Measurements from ENCODE around the gene ARHGEF5. TPM values are rescaled to one million over a fixed set of nuclear protein-coding genes. Genes with fewer than 3 reads are reported as not detected.

Gene ARHGEF5
- total RNA-seq, 1 experiment from 2014 or later, result 44.2 TPM

DNA sequence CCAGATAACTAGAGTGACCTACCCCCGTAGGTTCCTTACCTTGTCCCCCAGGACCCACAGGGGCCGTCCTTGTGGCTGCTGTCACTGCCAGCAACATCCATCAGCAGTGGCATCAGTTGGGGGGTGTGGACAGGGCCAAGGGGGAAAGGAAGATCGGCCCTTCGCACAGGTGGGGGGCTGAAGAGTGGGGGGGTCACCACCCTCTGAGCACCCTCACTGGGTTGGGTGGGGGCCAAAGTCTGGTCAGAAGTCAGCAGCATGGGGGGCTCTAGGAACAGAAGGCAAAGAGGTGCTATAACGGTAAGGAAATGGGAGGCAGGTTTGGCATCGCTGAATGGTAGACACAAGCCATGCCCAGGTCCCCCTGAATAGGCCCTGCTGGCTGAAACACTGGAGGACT is 43.7 kb downstream of the ARHGEF5 start:
- H3K36me3 ChIP-seq (ENCODE audit: control insufficient read depth in 1 of 2, insufficient read depth in 2 of 2, low read length in 2 of 2), result no peaks in the 10 kb centered on the region
- H2AFZ ChIP-seq (ENCODE audit: low read depth, low read length, poor library complexity, severe bottlenecking), result no peak overlapping the region
- ATAC-seq (no peak), DNase-seq (ENCODE audit: low read depth, low spot score) (no peak)
- no TSS peak for BruUV-seq (replicated peaks)
- no peaks in the 10 kb centered on the region for H3K9me2 ChIP-seq (ENCODE audit: insufficient read depth)
- no peak overlapping the region for H3K4me2 ChIP-seq (ENCODE audit: low read length)
- H4K20me1 ChIP-seq (ENCODE audit: insufficient read depth), result no peaks in the 10 kb centered on the region
- RAD21 ChIA-PET (ENCODE audit: low non-redundant PET in 1 of 2, low total read pairs in 2 of 2, uncharacterized antibody in 2 of 2, unreplicated experiment in 2 of 2), result no interaction called here
- H3K9me3 ChIP-seq (ENCODE audit: control insufficient read depth in 1 of 2, insufficient read depth in 1 of 2, low read depth in 1 of 2, low read length in 2 of 2), result no peaks in the 10 kb centered on the region
- no peak overlapping the region for H3K9ac ChIP-seq (ENCODE audit: low read length)
- H3K4me1 ChIP-seq (ENCODE audit: control insufficient read depth in 1 of 2, insufficient read depth in 2 of 2, low read length in 2 of 2), result no peaks in the 10 kb centered on the region
- POLR2A ChIA-PET, result no interaction called here
- CTCF ChIA-PET, result no interaction called here
- intact Hi-C loops (cut with micrococcal nuclease), result no loop called here
- 0 out of 2 replicates have a peak, but pooled peaks cover 3% of the 10 kb centered on the region for H3K27me3 ChIP-seq (ENCODE audit: insufficient read depth, low read length)
- H3K27ac ChIP-seq (ENCODE audit: low read depth, low read length), result no peak overlapping the region
- TF ChIP-seq POLR2AphosphoS5 (IDR thresholded peaks at IDR 0.05; ENCODE audit: low read depth, low read length) (no peak), ELF1 (IDR thresholded peaks at IDR 0.05; ENCODE audit: borderline replicate concordance, low read depth) (no peak), CEBPB (IDR thresholded peaks at IDR 0.05; ENCODE audit: low read depth) (no peak), SRF (IDR thresholded peaks at IDR 0.05; ENCODE audit: low read depth) (no peak), TCF7L2 (IDR thresholded peaks at IDR 0.05; ENCODE audit: borderline replicate concordance, extremely low read depth, insufficient read depth, insufficient read length) (no peak), RAD21 (IDR thresholded peaks at IDR 0.05; ENCODE audit: low read depth) (no peak), POLR2A (IDR thresholded peaks at IDR 0.05; ENCODE audit: borderline replicate concordance, extremely low read depth, insufficient read depth, insufficient read length) (no peak), JUND (IDR thresholded peaks at IDR 0.05) (no peak), YY1 (IDR thresholded peaks at IDR 0.05; ENCODE audit: extremely low read depth, insufficient replicate concordance, low read depth, low read length) (no peak), EZH2 (IDR thresholded peaks at IDR 0.05) (no peak), ZNF274 (IDR thresholded peaks at IDR 0.05; ENCODE audit: low read depth, low read length) (no peak), EGR1 (IDR thresholded peaks at IDR 0.05; ENCODE audit: low read depth) (no peak), SP1 (IDR thresholded peaks at IDR 0.05; ENCODE audit: low read depth) (no peak), ZFX (IDR thresholded peaks at IDR 0.05) (no peak), EZH2phosphoT487 (IDR thresholded peaks at IDR 0.05; ENCODE audit: borderline replicate concordance) (no peak)
- TF ChIP-seq, protein P1, sequence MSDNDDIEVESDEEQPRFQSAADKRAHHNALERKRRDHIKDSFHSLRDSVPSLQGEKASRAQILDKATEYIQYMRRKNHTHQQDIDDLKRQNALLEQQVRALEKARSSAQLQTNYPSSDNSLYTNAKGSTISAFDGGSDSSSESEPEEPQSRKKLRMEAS (IDR thresholded peaks at IDR 0.05), result no peak
- TF ChIP-seq, protein P2, sequence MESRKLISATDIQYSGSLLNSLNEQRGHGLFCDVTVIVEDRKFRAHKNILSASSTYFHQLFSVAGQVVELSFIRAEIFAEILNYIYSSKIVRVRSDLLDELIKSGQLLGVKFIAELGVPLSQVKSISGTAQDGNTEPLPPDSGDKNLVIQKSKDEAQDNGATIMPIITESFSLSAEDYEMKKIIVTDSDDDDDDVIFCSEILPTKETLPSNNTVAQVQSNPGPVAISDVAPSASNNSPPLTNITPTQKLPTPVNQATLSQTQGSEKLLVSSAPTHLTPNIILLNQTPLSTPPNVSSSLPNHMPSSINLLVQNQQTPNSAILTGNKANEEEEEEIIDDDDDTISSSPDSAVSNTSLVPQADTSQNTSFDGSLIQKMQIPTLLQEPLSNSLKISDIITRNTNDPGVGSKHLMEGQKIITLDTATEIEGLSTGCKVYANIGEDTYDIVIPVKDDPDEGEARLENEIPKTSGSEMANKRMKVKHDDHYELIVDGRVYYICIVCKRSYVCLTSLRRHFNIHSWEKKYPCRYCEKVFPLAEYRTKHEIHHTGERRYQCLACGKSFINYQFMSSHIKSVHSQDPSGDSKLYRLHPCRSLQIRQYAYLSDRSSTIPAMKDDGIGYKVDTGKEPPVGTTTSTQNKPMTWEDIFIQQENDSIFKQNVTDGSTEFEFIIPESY (IDR thresholded peaks at IDR 0.05; ENCODE audit: extremely low read depth, insufficient replicate concordance, low read length), result no peak
- TF ChIP-seq, protein P3, sequence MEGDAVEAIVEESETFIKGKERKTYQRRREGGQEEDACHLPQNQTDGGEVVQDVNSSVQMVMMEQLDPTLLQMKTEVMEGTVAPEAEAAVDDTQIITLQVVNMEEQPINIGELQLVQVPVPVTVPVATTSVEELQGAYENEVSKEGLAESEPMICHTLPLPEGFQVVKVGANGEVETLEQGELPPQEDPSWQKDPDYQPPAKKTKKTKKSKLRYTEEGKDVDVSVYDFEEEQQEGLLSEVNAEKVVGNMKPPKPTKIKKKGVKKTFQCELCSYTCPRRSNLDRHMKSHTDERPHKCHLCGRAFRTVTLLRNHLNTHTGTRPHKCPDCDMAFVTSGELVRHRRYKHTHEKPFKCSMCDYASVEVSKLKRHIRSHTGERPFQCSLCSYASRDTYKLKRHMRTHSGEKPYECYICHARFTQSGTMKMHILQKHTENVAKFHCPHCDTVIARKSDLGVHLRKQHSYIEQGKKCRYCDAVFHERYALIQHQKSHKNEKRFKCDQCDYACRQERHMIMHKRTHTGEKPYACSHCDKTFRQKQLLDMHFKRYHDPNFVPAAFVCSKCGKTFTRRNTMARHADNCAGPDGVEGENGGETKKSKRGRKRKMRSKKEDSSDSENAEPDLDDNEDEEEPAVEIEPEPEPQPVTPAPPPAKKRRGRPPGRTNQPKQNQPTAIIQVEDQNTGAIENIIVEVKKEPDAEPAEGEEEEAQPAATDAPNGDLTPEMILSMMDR (IDR thresholded peaks at IDR 0.05 in 2 of 3, conservative IDR thresholded peaks at IDR 0.05 in 1 of 3; ENCODE audit: borderline replicate concordance in 1 of 3, insufficient read depth in 1 of 3, low read depth in 2 of 3, low read length in 2 of 3), result no peak
- TF ChIP-seq, protein P4, sequence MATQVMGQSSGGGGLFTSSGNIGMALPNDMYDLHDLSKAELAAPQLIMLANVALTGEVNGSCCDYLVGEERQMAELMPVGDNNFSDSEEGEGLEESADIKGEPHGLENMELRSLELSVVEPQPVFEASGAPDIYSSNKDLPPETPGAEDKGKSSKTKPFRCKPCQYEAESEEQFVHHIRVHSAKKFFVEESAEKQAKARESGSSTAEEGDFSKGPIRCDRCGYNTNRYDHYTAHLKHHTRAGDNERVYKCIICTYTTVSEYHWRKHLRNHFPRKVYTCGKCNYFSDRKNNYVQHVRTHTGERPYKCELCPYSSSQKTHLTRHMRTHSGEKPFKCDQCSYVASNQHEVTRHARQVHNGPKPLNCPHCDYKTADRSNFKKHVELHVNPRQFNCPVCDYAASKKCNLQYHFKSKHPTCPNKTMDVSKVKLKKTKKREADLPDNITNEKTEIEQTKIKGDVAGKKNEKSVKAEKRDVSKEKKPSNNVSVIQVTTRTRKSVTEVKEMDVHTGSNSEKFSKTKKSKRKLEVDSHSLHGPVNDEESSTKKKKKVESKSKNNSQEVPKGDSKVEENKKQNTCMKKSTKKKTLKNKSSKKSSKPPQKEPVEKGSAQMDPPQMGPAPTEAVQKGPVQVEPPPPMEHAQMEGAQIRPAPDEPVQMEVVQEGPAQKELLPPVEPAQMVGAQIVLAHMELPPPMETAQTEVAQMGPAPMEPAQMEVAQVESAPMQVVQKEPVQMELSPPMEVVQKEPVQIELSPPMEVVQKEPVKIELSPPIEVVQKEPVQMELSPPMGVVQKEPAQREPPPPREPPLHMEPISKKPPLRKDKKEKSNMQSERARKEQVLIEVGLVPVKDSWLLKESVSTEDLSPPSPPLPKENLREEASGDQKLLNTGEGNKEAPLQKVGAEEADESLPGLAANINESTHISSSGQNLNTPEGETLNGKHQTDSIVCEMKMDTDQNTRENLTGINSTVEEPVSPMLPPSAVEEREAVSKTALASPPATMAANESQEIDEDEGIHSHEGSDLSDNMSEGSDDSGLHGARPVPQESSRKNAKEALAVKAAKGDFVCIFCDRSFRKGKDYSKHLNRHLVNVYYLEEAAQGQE (IDR thresholded peaks at IDR 0.05; ENCODE audit: low read depth), result no peak
- TF ChIP-seq, protein P5, sequence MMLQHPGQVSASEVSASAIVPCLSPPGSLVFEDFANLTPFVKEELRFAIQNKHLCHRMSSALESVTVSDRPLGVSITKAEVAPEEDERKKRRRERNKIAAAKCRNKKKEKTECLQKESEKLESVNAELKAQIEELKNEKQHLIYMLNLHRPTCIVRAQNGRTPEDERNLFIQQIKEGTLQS (IDR thresholded peaks at IDR 0.05), result no peak
- no peak overlapping the region for H3K4me3 ChIP-seq (replicated peaks in 1 of 2; ENCODE audit: low read depth in 1 of 2, low read length in 2 of 2)
- no peaks in the 10 kb centered on the region for H3K79me2 ChIP-seq (ENCODE audit: insufficient read depth, low read length)

Measured in HCT116 (cell line).